IPS-NIHi7 (cell line): ENCODE results near the gene IQGAP3.

Experiments used
- DNase-seq: peaks from one replicate; pipeline ENCODE4 v3.0.0; 2012; ENCODE audit warnings: mixed read lengths; ENCODE audit errors: extremely low spot score

IQGAP3 gene

DNA sequence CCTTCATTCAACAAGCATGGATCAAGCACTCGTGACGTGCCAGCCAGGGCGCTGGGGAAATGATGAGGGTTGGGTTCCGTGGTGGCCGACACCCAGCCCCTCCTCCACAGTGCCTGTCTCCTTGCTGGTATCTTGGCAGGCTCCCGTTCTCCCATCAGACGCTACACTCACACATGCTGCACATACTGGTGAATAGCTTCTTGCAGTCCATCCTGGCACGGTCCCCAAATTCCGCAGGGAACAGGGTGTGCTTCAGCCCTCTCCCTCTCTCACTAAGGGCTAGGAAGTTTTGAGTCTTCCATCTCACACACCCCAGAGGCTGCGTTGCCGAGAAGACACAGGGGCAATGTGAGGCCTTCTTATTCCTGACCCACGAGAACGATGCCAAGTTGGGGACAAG, 61.7 kb downstream of the IQGAP3 start:
- DNase-seq: no peak

GRCh38 chr1:156509424-156510034, 62.8 kb downstream of the IQGAP3 start:
- DNase-seq: no peak

DNA sequence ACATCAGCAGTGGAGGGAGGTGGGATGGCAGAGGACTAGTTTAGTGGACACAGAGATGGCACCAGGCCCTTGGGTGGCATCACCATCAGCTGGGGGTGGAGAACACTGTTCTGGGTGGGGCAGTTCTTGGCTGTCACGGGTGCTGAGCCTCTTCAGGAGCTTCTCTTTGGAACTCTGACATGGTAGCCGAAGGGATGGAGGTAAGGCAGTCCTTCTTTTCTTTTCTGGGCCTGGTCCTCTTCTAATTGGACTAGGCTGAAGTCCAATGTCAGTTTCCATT, 63.5 kb downstream of the IQGAP3 start:
- DNase-seq: no peak

- no peak for DNase-seq
Observed at GRCh38 chr1:156508205-156508954, 64.0 kb downstream of the IQGAP3 start.

GRCh38 chr1:156506450-156506849, 65.9 kb downstream of the IQGAP3 start:
- no peak for DNase-seq

DNA sequence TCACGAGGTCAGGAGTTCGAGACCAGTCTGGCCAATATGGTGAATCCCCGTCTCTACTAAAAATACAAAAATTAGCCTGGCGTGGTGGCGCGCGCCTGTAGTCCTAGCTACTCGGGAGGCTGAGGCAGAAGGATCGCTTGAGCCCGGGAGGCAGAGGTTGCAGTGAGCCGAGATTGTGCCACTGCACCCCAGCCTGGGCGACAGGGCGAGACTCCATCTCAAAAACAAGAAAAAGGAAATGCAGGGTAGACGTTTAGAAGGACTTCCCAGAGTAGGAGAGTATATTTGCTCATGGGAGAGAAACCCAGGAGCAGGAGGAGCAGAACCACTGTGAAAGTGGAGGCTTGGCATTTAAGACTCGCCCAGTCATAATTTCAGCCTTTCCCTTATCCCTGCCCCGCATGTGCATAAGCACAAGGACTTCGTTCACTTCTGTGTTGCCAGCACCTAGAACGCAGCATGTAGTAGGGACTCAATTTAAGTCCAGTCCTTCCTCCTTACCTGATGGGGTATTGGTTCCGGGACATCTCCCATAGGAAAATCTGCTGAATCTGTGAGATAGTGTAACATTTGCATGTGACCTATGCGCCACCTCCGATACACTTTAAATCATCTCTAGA, 66.6 kb downstream of the IQGAP3 start:
- no peak for DNase-seq

DNA sequence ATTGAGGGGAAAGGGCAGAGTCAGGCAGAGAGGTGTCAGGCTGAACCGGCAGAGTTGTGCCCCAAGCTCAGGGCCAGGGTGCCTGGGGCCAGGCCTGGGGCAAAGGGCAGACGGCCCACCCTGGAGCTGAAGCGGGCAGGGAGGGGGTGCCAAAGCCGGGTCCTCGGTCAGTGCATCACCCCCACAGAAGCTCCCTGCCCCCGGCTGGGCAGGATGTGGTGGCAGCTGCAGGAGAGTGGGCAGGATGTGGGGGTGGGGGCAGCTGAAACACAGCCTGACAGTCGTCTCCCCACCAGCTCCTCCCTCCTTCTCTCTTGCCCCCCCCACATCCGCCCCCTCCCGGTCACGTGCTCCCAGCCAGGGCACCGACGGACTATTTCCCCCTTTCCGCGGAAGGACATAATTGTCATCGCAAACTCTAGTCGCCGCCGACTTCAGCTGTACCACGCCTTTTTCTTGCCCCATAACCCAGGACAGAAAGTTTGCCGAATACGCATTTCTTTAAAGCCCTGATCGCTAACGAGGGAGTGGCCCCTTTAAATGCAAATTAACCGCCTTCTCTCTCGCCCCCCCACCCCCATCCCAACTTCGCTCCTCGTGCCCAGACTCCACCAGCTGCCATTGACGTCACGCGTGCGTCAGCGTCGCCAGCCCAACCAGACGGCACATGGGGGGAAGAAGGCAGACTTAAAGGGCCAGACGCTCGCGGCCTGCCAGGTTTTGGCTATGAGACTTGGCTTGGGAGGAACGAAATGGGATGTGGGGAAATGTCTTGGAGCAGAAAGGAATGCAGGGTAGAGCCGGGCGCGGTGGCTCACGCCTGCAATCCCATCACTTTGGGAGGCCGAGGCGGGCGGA, 67.3 kb downstream of the IQGAP3 start:
- peak; percentile 94 for DNase-seq

- DNase-seq: no peak
Observed at GRCh38 chr1:156504438-156504813, 67.9 kb downstream of the IQGAP3 start.

- no peak for DNase-seq
Observed at GRCh38 chr1:156503698-156504437, 68.5 kb downstream of the IQGAP3 start.

DNA sequence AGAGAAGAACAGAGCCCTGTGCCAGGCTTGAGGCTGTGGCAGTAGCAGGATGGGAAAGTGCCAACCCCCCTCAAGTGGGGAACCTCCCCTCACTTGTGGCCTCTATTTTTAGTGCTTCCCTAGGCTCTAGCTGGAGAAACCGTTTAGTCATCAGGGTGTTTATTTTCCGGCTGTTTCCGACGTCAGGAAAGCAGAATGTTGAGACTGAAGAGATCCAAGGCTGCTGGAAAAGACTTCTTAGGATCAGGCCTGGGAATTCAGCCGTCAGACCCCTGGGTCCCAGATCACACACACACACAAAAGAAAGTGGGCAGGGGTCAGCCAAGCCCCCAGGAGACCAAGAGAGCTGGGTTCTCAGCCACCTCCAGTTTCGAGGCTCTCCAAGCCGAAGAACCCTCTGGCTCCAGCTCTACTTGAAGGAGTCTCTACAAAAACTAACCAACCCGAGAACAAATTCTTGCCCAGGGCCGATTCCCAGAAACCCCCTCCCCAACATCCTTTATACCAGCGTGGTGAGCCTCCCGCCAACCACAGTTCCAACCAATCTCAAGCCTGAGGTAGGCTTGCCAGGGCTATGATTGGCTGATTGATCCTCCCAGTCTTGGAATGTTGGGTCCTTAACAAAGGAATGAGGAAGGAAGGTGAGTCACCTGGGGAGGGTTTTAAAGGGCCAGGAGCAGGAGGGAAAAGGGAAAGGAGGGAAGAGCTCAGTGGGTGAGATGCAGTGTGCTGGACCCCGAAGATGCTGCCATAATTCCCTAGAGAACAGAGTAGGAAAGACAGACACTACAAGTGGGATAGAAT, 69.3 kb downstream of the IQGAP3 start:
- DNase-seq: peak; percentile 84

DNA sequence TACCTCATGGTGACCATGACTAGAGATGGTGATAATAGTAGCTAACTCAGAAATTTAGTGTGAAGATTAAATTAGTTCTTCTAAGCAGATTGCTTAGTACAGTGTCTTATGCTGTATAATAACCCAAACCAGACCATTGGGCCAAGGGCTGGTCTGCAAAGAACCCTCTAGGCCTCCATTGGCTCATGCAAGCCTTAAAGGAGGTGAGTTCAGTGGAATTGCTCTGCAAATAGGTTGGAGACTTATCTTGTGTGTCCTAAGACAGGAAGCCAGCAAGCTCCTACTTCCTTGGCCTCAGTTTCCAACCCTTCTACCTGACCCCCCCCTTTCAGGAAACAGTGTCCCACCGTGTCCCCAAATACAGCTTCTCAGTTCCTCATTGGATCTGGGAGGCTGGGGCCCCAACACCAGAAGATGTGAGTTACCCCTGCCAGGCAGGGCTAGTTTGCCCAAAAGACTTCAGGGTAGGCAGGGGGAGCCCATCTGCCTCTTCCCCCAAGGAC, 69.9 kb downstream of the IQGAP3 start:
- no peak for DNase-seq

GRCh38 chr1:156500793-156501506, 71.4 kb downstream of the IQGAP3 start:
- DNase-seq: peak; percentile 95

DNA sequence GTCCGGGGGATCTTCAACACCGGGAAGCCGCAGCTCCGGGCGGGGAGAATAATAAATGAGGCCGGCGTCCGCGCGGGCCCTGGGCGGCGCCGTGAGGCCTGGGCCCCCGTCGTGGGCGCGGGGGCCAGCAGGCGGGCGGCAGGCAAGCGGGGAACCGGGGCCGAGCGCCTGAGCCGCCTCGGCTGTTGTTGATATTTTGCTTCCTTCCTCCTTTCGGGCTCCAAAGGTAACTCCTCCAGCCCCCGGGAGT, 71.9 kb downstream of the IQGAP3 start, which contains the start of gene MEF2D:
TSS of gene MEF2D (minus strand) at position 233 of the 250 bp plus-strand sequence. CDS start 17,483 bp downstream, outside the sequence.
- no peak for DNase-seq

DNA sequence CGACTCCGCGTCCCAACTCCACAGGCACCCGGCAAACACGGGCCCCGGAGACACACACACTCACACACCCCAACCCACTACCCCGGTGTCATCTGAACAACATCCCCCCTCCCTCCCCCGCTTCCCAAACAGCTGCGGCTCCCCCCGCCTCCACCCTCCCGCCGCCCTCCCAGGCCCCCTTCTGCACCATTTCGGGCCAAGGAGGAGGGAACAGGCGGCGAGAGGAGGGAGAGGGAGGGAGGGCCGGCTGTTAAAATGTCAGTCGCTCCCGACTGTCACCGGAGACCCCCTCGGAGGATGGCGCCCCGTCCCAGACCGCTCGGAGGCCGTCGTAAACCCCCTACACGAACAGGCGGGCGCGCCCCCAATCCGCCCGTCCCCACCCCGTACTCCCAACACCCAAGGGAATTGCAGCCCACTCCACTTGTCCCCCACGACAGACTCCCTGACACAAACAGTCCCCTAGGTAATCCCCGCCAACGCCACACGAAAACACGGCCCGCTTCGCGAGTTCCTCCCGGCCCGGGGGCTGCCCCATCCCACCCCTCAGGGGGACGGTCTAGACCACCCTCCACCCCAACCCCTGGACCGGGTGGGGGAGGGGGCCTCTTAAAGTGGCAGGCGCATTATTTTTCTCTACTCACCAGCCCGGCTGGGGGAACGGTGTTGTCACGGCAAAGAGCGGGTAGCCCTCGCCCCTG, 72.4 kb downstream of the IQGAP3 start:
- no peak for DNase-seq

DNA sequence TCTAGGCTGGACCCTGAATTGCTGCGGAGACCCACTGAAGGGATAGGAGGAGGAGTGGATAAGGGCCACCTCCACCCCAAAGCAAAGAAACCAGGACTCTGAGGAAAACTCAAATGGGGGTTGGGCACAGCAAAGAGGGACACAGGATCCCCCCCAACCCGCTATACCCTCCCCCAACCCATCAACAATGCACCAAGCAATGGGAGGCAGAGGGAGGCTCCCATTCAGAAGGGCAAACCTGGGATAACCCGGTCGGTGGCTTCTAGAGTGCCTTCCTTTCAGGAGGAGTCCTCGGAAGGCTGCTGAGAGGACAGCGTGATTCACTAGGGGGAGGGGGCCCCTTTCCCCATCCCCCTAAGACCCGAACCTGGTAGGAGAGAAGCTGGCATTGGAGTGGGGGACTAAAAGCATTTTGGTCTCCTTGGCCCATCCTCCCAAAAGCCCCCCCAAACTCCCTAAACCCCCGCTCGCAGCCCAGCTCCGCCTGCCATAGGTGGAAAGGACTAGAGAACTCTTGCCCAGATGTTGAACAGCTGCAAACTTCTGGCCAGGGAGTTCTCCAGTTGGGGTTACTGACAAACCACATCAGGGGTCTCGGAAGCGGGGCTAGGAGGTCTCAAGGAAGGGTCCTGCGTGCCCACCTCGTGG, 73.0 kb downstream of the IQGAP3 start:
- no peak for DNase-seq

- no peak for DNase-seq
Observed at GRCh38 chr1:156498432-156499193, 73.8 kb downstream of the IQGAP3 start.

- no peak for DNase-seq
Observed at GRCh38 chr1:156497743-156498431, 74.5 kb downstream of the IQGAP3 start.
